Right ventricle myocardium inferior (tissue), 1 donor: Measurements from ENCODE around the gene KRT6C. TPM values are rescaled to one million over a fixed set of nuclear protein-coding genes. Genes with fewer than 3 reads are reported as not detected.
"Not testable (repeated sequence)": the region's sequence is repeated elsewhere in the genome, so short reads cannot be mapped to it uniquely, and the experiment has no call there.

ENCODE experiments used
- ATAC-seq: fragments of 200-7000 bp; cut with Tn5 transposase; one replicate; pipeline ENCODE4 v1.9.1; 2020; ENCODE audit warnings: mild to moderate bottlenecking, moderate library complexity
- DNase-seq: peaks from one replicate; pipeline ENCODE4 v3.0.0; 2021; ENCODE audit errors: missing footprints
- intact Hi-C: fragments of 100-400 bp; cut with DNase I; formaldehyde crosslinking; loops from one replicate; pipeline ENCODE4 v1.11.0; 2022
- total RNA-seq: library from RNA; stranded (reverse); fragmentation: NEBNext Ultra II Directional; extraction: Animal tissue kit (Norgen Biotek cat#: 25700); gene quantifications from one replicate; pipeline ENCODE4 v1.2.1, GENCODE V29; 2021
- donor health status: DM: no; HTN: yes; CAD: no; lungs with severe emphysema.

Gene KRT6C
- total RNA-seq, 1 donor from 2014 or later = not detected

GRCh38 chr12:52477651-52478050 is 4.0 kb upstream of the KRT6C start:
- intact Hi-C loops = no loop called here
- DNase-seq (no peak), ATAC-seq (no peak)

- no peak for DNase-seq
- no peak for ATAC-seq
- intact Hi-C loops = no loop called here
These were observed 607 bp upstream of the KRT6C start for GRCh38 chr12:52474212-52474611.

- intact Hi-C loops = no loop called here
- no peak for ATAC-seq
- no peak for DNase-seq
These were observed 3.8 kb downstream of the KRT6C start for GRCh38 chr12:52469853-52470252.

GRCh38 chr12:52464897-52465296 is 8.7 kb downstream of the KRT6C start:
- intact Hi-C loops = no loop called here

GRCh38 chr12:52461693-52462092 is 11.9 kb downstream of the KRT6C start:
- intact Hi-C loops = no loop called here
- DNase-seq (no peak), ATAC-seq (no peak)

More at GRCh38 chr12:52464897-52465296, 8.7 kb downstream of the KRT6C start:
- ATAC-seq = no peak
- DNase-seq = no peak

- intact Hi-C loops = no loop called here
These were observed 14.7 kb downstream of the KRT6C start for GRCh38 chr12:52458861-52459260.

GRCh38 chr12:52455821-52456220 is 17.8 kb downstream of the KRT6C start:
- DNase-seq (no peak), ATAC-seq (no peak)
- intact Hi-C loops = no loop called here

More at GRCh38 chr12:52458861-52459260, 14.7 kb downstream of the KRT6C start:
- no peak for DNase-seq
- ATAC-seq = no peak

- ATAC-seq = no peak
- intact Hi-C loops = no loop called here
- DNase-seq = no peak
These were observed 19.0 kb downstream of the KRT6C start for GRCh38 chr12:52454411-52455201.

- intact Hi-C loops = no loop called here
- no peak for DNase-seq
- no peak for ATAC-seq
These were observed 21.5 kb downstream of the KRT6C start, which contains the start of gene KRT6B for GRCh38 chr12:52452101-52452500. KRT6B (minus strand) TSS chr12:52452146; CDS start chr12:52452078, 68 bp downstream.

- DNase-seq = no peak
- ATAC-seq = no peak
- intact Hi-C loops = no loop called here
These were observed 25.4 kb downstream of the KRT6C start for GRCh38 chr12:52448228-52448627.

- ATAC-seq, intact Hi-C loops, DNase-seq: not testable (repeated sequence)
These were observed 26.4 kb downstream of the KRT6C start for GRCh38 chr12:52447196-52447595.

GRCh38 chr12:52446367-52447045 is 27.1 kb downstream of the KRT6C start:
- intact Hi-C loops = no loop called here
- DNase-seq (no peak), ATAC-seq (no peak)

GRCh38 chr12:52445876-52446275 is 27.7 kb downstream of the KRT6C start:
- ATAC-seq (no peak), DNase-seq (no peak)
- intact Hi-C loops = no loop called here

GRCh38 chr12:52444647-52445595 is 28.7 kb downstream of the KRT6C start:
- intact Hi-C loops = no loop called here
- no peak for DNase-seq
- ATAC-seq = no peak

- DNase-seq (no peak), ATAC-seq (no peak)
- intact Hi-C loops = no loop called here
These were observed 29.6 kb downstream of the KRT6C start for GRCh38 chr12:52443966-52444365.

- ATAC-seq (no peak), DNase-seq (no peak)
- intact Hi-C loops = no loop called here
These were observed 31.0 kb downstream of the KRT6C start for GRCh38 chr12:52442600-52443061.

- DNase-seq = no peak
- ATAC-seq = no peak
- intact Hi-C loops = no loop called here
These were observed 32.2 kb downstream of the KRT6C start for GRCh38 chr12:52441320-52441911.

GRCh38 chr12:52440821-52441319 is 32.7 kb downstream of the KRT6C start:
- ATAC-seq (peak; percentile 15), DNase-seq (no peak)
- intact Hi-C loops = no loop called here
